GM12878 (cell line): ENCODE results near the gene WDR48. TPM values are rescaled to one million over a fixed set of nuclear protein-coding genes. Genes with fewer than 3 reads are reported as not detected.

Experiments
- ATAC-seq: fragments of 200-7000 bp; cut with Tn5 transposase; 3 replicates; pipeline ENCODE4 v1.9.1; 2020; ENCODE audit warnings: mild to moderate bottlenecking, moderate library complexity
- BruUV-seq: library from RNA; stranded (reverse); fragments of 400-500 nt; replicated peaks from 2 replicates; lab custom pipeline; 2021; lab: Mats Ljungman, UMichigan
- CTCF ChIA-PET: fragments of 300-600 bp; sonication (Branson Sonifier 250); formaldehyde crosslinking; extraction: SDS; loops from one replicate; lab custom pipeline; 2021; ENCODE audit warnings: inconsistent platforms; lab: Yijun Ruan, JAX
- POLR2A ChIA-PET: fragments of 350-600 bp; formaldehyde crosslinking; extraction: SDS; loops from one replicate; lab custom pipeline; 2021; ENCODE audit warnings: inconsistent platforms; lab: Charles Lee
- RAD21 ChIA-PET: fragments of 300-600 bp; sonication (Branson Sonifier 250); formaldehyde crosslinking; loops from one replicate; lab custom pipeline; 2023; ENCODE audit warnings: antibody characterized with exemption; ENCODE audit not compliant: unreplicated experiment; lab: Charles Lee
- SMC1A ChIA-PET: fragments of 300-600 bp; sonication (Branson Sonifier 250); formaldehyde crosslinking; loops from one replicate; lab custom pipeline; 2023; ENCODE audit not compliant: unreplicated experiment, uncharacterized antibody; lab: Charles Lee
- DNase-seq: peaks from one replicate; pipeline ENCODE4 v3.0.0-alpha.2; 2011; ENCODE audit warnings: low read depth, low spot score
- FAIRE-seq: peaks from 3 replicates; lab custom pipeline; 2011; peaks lifted over from hg19 to GRCh38; lab: Jason Lieb, UNC
- H2AFZ ChIP-seq: 2 replicates; pipeline ENCODE4 v1.6.0; 2011; ENCODE audit warnings: low read depth, low read length, control low read depth; ENCODE audit not compliant: control insufficient read depth
- H3K27ac ChIP-seq: 2 replicates; pipeline ENCODE4 v1.5.1; 2011; ENCODE audit warnings: control low read depth; ENCODE audit not compliant: control insufficient read depth, insufficient read depth
- H3K27me3 ChIP-seq, 2 experiments: replicated peaks in 1 of 2; 2 replicates each; pipeline versions ENCODE4 v1.6.0 to v1.6.1; 2011; ENCODE audit warnings: low read length in 1 of 2; ENCODE audit not compliant: control insufficient read depth in 2 of 2, insufficient read depth in 2 of 2
- H3K36me3 ChIP-seq, 2 experiments: 2 replicates each; pipeline ENCODE4 v1.5.1; 2011; ENCODE audit warnings: low read length in 1 of 2; ENCODE audit not compliant: control insufficient read depth in 2 of 2, insufficient read depth in 2 of 2
- H3K4me1 ChIP-seq: 2 replicates; pipeline ENCODE4 v1.6.1; 2011; ENCODE audit warnings: mild to moderate bottlenecking, low read length, moderate library complexity, mixed read lengths; ENCODE audit not compliant: control insufficient read depth, insufficient read depth
- H3K4me2 ChIP-seq: 2 replicates; pipeline ENCODE4 v1.6.0; 2011; ENCODE audit warnings: control low read depth; ENCODE audit not compliant: control insufficient read depth, insufficient read depth
- H3K4me3 ChIP-seq: fragments of 200-600 bp; sonication (generic); 2 replicates; pipeline ENCODE4 v1.5.1; 2016
- H3K79me2 ChIP-seq: 2 replicates; pipeline ENCODE4 v1.6.0; 2011; ENCODE audit warnings: low read length; ENCODE audit not compliant: control insufficient read depth, insufficient read depth
- H3K9ac ChIP-seq: 2 replicates; pipeline ENCODE4 v1.8.0; 2011; ENCODE audit warnings: low read length, control low read depth, mixed read lengths; ENCODE audit not compliant: control insufficient read depth, insufficient read depth
- H3K9me3 ChIP-seq: replicated peaks from 3 replicates; pipeline ENCODE4 v1.5.1; 2011; ENCODE audit warnings: mild to moderate bottlenecking, low read length; ENCODE audit not compliant: control insufficient read depth, insufficient read depth
- H4K20me1 ChIP-seq: 2 replicates; pipeline ENCODE4 v1.6.0; 2011; ENCODE audit not compliant: control insufficient read depth, insufficient read depth
- ASH2L ChIP-seq: fragments of 300-600, 200-600 bp; sonication (generic); IDR thresholded peaks from 2 replicates; pipeline ENCODE4 v1.6.1; 2017; ENCODE audit warnings: low read depth, mild to moderate bottlenecking, borderline replicate concordance
- BCL3 ChIP-seq: IDR thresholded peaks from 2 replicates; pipeline ENCODE4 v1.6.1; 2011; ENCODE audit warnings: borderline replicate concordance, low read depth, mild to moderate bottlenecking, moderate library complexity, low read length; ENCODE audit not compliant: insufficient read depth, poor library complexity, severe bottlenecking
- CHD2 ChIP-seq: IDR thresholded peaks from 2 replicates; pipeline ENCODE4 v1.6.1; 2011; ENCODE audit warnings: low read depth, low read length, improper control_type of control experiment, borderline replicate concordance
- CTCF ChIP-seq, 3 experiments: IDR thresholded peaks in 2 of 3; conservative IDR thresholded peaks in 1 of 3; 2 replicates each; pipeline ENCODE4 v1.5.1; 2011; ENCODE audit warnings: low read depth in 3 of 3, low read length in 3 of 3, mild to moderate bottlenecking in 3 of 3, control low read depth in 2 of 3, moderate library complexity in 2 of 3, inconsistent platforms in 1 of 3, mixed read lengths in 1 of 3; ENCODE audit not compliant: control insufficient read depth in 2 of 3, insufficient read depth in 1 of 3; ENCODE audit errors: extremely low read depth in 1 of 3
- HDAC6 ChIP-seq: fragments of 200-600 bp; sonication (generic); IDR thresholded peaks from one replicate; pipeline ENCODE4 v1.8.0; 2017; ENCODE audit warnings: antibody characterized with exemption; ENCODE audit not compliant: unreplicated experiment
- IRF5 ChIP-seq: fragments of 450-650 bp; IDR thresholded peaks from 2 replicates; pipeline ENCODE4 v1.6.1; 2017; ENCODE audit warnings: borderline replicate concordance
- KDM1A ChIP-seq: fragments of 200-600 bp; sonication (generic); IDR thresholded peaks from 2 replicates; pipeline ENCODE4 v1.6.1; 2016; ENCODE audit warnings: borderline replicate concordance
- NR2C1 ChIP-seq: fragments of 450-650 bp; IDR thresholded peaks from 2 replicates; pipeline ENCODE4 v1.6.1; 2017; ENCODE audit warnings: antibody characterized with exemption, mild to moderate bottlenecking, moderate library complexity
- RB1 ChIP-seq: fragments of 450-650 bp; formaldehyde crosslinking; IDR thresholded peaks from 2 replicates; pipeline ENCODE4 v1.6.1; 2017; ENCODE audit warnings: mild to moderate bottlenecking, borderline replicate concordance
- SIX5 ChIP-seq: IDR thresholded peaks from 2 replicates; pipeline ENCODE4 v1.6.1; 2011; ENCODE audit warnings: mild to moderate bottlenecking, low read depth, low read length, moderate library complexity; ENCODE audit not compliant: severe bottlenecking
- TAF1 ChIP-seq: IDR thresholded peaks from 2 replicates; pipeline ENCODE4 v1.6.1; 2011; ENCODE audit warnings: mild to moderate bottlenecking, low read depth, low read length, borderline replicate concordance
- TCF3 ChIP-seq: IDR thresholded peaks from 2 replicates; pipeline ENCODE4 v1.6.1; 2012; ENCODE audit warnings: low read depth, mild to moderate bottlenecking, low read length, borderline replicate concordance; ENCODE audit not compliant: insufficient read depth
- WGBS: methylation state at CpG from one replicate; pipeline ENCODE4 v1.1.6; 2016; ENCODE audit warnings: low lambda C conversion rate; ENCODE audit not compliant: insufficient replicate concordance, insufficient coverage; ENCODE audit errors: missing lambda C conversion rate; 5-methylcytosine and 5-hydroxymethylcytosine counted together
- in situ Hi-C: fragments of 300-500 bp; cut with MboI; formaldehyde crosslinking; loops from 9 replicates; pipeline ENCODE4 v1.14.3; 2018; ENCODE audit warnings: mixed read lengths
- intact Hi-C: fragments of 100-400 bp; cut with micrococcal nuclease; formaldehyde crosslinking; loops from one replicate; pipeline ENCODE4 v1.14.2; 2022; ENCODE audit not compliant: unreplicated experiment
- polyA plus RNA-seq, 11 experiments: library from polyadenylated mRNA; depleted of rRNA in 4 of 11; unstranded in 6 of 11; stranded (reverse) in 5 of 11; fragments of >200 nt; fragmentation: Nextera tagmentation in 4 of 11; fragmentation: Illumina TruSeq in 1 of 11; extraction: Ambion mirVana in 4 of 11; extraction: Trizol in 1 of 11; gene quantifications; 1 replicate in 1 of 11; 2 replicates in 10 of 11; pipeline versions ENCODE4 v1.2.1 to v1.2.3, GENCODE V29; 2011 to 2016; ENCODE audit warnings: inconsistent platforms in 2 of 11, missing spikeins in 2 of 11, low read depth in 1 of 11
- total RNA-seq, 4 experiments: library from RNA; depleted of rRNA in 3 of 4; stranded (reverse); fragments of >200 nt in 3 of 4; fragmentation: Illumina TruSeq in 1 of 4; extraction: Trizol in 1 of 4; gene quantifications; 2 replicates each; pipeline versions ENCODE4 v1.2.1 to v1.2.3, GENCODE V29; 2013 to 2021

The WDR48 gene
- total and polyA plus RNA-seq, 10 of the 15 experiments (the other 5 are each of a cell fraction or from before 2014, with no cell fraction given) = 16.8 to 43.8 (median 29.0) TPM

GRCh38 chr3:39028546-39028945 lies 23.3 kb upstream of the WDR48 start:
- H3K4me3 ChIP-seq = no peak overlapping the region
- CTCF ChIA-PET = interaction anchor here (1.3 to 6.2 kb wide), 5 partner anchors 8 to 382 kb away, joined by 3 to 241 read pairs (median 12); no protein-coding TSS in a partner anchor

More at GRCh38 chr3:39028546-39028945, 23.3 kb upstream of the WDR48 start:
- peaks cover 0 to 2% of the 10 kb centered on the region in 2 experiments; a peak in 1 of 4 replicates for H3K27me3 ChIP-seq
- intact Hi-C loops (no loop called here), in situ Hi-C loops (no loop called here)
- DNase-seq = no peak
- ChIA-PET SMC1A (interaction anchor here (1.0 to 7.4 kb wide), 4 partner anchors 12 to 102 kb away, joined by 3 to 145 read pairs (median 6); no protein-coding TSS in a partner anchor), POLR2A (interaction anchor here (0.5 kb wide), 1 partner anchor 814 kb away, joined by 4 read pairs; no protein-coding TSS in a partner anchor), RAD21 (interaction anchor here (6.1 kb wide), 1 partner anchor 27 kb away, joined by 96 read pairs; no protein-coding TSS in a partner anchor)
- H3K9ac ChIP-seq = no peak overlapping the region
- no peaks in the 10 kb centered on the region for H3K9me3 ChIP-seq
- no peak for FAIRE-seq
- no peak overlapping the region for H3K27ac ChIP-seq
- no peaks in the 10 kb centered on the region for H3K36me3 ChIP-seq
- 56% methylated on average over 3 of the region's 3 CpGs for WGBS
- TF ChIP-seq IRF5 = no peak
- TF ChIP-seq CHD2 = no peak
- TF ChIP-seq CTCF (IDR thresholded peaks at IDR 0.05 in 2 of 3, conservative IDR thresholded peaks at IDR 0.05 in 1 of 3; ENCODE audit: control insufficient read depth in 2 of 3, extremely low read depth in 1 of 3, insufficient read depth in 1 of 3, low read depth in 3 of 3, low read length in 3 of 3) = no peak
- TF ChIP-seq HDAC6 = no peak
- TF ChIP-seq NR2C1 = no peak
- no peak for TF ChIP-seq RB1
- no peak for TF ChIP-seq TCF3
- TF ChIP-seq SIX5 = no peak
- no peak for TF ChIP-seq ASH2L
- TF ChIP-seq BCL3 = no peak
- no peak for TF ChIP-seq KDM1A
- no peak for TF ChIP-seq TAF1
- BruUV-seq = no TSS peak
- ATAC-seq = no peak
- no peaks in the 10 kb centered on the region for H4K20me1 ChIP-seq
- H3K79me2 ChIP-seq = no peaks in the 10 kb centered on the region
- no peak overlapping the region for H3K4me2 ChIP-seq
- H2AFZ ChIP-seq = no peak overlapping the region
- H3K4me1 ChIP-seq = no peaks in the 10 kb centered on the region
